ENCODE measurements around the gene LMOD3.
A peak's percentile ranks its signal among the peaks of the same experiment; 100 is the strongest.

LMOD3 gene

GRCh38 chr3:69121950-69122349 is 445 bp downstream of the LMOD3 start:
- no peak for DNase-seq (ENCODE audit: low read depth)

DNA sequence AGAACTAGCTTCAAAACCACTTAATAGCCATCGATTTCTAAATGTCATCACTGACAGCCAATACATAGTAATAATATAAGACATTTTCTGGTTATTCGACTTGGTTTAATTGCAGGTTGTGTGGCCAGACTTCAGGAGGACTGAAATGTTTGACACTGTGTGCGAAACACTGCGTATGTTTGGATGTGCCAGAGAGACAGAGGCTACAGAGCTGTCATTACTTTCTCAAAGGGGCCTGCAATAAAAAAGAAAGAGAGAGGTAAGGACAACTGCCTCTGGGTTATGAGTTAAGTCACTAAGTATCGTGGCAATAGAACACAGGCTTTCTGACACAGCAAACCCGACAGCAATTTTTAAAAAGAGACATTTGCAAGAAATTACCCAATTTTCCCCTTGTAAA is 882 bp downstream of the LMOD3 start:
- no peak for DNase-seq (ENCODE audit: low read depth)

DNA sequence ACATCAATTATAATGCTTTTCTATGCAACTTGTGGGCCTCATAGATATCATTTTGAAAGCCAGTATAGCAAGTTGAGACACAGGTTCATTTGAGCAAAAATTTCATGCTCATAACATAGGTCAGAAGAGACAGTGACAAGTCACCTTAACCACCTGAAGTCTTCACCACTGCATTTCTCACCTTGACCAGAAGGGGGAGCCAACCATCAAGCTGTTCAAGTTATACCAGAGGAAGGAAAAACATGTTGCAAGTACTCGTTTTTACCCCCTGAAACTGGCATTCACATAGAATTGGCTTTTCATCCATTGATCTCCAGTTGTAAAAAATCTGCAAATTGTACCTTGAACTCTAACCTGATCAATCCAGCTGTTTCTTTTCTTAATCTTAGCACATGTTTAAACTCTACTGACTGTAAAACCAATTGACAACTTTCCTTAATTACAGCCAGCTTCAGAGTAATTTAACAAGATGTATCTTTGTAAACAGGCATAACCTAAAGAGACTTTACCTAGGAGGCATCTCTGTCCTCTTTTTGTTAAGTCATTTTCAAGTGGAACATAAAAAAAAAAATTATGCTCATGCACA is 1.4 kb downstream of the LMOD3 start:
- peak; percentile 43 for DNase-seq (ENCODE audit: low read depth)

DNA sequence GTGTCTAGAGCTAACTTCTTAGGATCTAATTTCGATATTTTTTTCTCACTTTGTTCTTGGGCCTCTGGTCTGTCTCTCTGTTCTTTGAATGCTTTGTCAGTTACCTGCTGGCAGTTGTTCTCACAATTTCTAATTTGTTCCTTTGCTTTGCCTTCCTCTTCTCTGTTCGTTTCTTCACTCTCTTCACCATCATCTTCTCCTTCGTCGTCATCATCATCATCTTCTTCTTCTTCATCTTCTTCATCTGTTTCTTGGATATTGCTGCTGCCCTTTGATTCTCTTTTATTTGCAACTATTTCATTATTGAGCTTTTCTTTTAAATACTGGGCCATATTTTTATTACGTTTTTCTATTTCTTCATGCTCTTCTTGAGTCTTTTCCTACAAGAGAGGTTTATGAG is 2.7 kb downstream of the LMOD3 start:
- no peak for DNase-seq (ENCODE audit: low read depth)

GRCh38 chr3:69119138-69119537 is 3.3 kb downstream of the LMOD3 start:
- DNase-seq (ENCODE audit: low read depth): no peak

GRCh38 chr3:69118555-69118954 is 3.8 kb downstream of the LMOD3 start:
- no peak for DNase-seq (ENCODE audit: low read depth)

DNA sequence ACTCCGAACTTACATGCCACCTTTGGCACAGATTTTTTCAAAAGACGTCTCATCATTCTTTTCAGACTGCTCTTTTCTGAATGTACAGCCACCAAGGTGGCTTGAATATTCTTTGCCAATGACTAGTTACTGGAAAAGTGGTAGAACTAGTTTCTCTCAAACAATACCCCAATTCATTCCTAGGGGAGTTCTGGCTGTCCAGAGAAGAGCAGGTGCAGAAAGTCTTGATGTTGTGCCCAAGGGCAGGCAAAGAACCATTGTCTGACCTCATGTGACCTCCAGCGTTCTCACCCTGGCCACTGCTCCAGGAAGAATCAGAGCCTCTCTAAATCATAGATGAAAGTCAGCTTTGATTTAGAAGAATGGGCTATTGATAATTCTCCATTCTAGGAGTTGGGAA is 5.5 kb downstream of the LMOD3 start:
- DNase-seq (ENCODE audit: low read depth): no peak

DNA sequence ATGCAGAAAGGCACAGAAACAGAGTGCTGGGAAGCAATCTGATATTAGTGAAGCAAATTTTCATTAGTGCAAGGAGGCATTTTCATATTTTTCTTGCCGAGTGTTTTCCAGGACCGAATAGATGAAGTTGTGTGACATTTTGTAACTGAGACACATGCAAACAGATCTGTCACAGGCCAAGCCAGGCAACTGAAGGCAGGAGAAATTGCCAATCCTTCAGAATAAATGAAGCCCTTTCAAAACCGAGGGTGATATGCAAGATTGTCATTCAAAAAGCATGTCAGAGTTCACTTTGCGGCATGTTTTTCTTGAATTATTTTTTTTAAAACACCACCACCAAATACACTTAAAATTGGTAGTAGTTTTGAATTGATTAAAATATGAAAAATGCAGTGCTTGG is 6.2 kb downstream of the LMOD3 start:
- no peak for DNase-seq (ENCODE audit: low read depth)

- no peak for DNase-seq (ENCODE audit: low read depth)
Observed at GRCh38 chr3:69115731-69116130, 6.7 kb downstream of the LMOD3 start.

- no peak for DNase-seq (ENCODE audit: low read depth)
Observed at GRCh38 chr3:69113536-69113935, 8.9 kb downstream of the LMOD3 start.

DNA sequence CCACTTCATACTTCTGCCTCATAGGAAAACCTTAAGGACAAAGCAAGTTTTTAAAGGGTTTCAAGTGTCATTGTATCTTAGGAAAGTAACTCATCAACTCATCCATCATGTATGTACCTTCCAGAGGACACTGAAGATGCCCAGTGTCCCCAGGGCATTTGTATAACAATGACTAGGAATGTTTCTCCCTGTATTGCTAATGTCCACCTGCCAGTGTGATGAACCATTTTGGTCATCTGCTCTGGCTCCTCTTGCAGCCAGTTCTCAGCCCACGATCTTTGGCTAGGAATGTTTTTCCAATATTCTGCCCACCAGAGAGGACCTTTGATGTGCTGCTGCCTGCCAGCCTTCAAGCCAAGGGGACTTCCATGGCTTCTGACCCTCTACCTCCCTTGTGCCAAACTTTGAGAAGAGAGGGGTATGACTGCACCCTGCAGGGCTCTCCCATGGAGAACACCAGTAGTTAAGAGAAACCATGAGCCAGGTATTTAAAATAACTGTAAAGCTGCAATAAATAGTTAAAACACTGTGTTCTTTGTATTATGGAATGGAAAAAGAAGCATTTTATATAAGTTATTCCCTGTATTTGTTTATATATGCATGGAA is 11.4 kb downstream of the LMOD3 start:
- DNase-seq (ENCODE audit: low read depth): no peak

- no peak for DNase-seq (ENCODE audit: low read depth)
Observed at GRCh38 chr3:69108811-69109210, 13.6 kb downstream of the LMOD3 start.

- no peak for DNase-seq (ENCODE audit: low read depth)
Observed at GRCh38 chr3:69107841-69108240, 14.6 kb downstream of the LMOD3 start.

DNA sequence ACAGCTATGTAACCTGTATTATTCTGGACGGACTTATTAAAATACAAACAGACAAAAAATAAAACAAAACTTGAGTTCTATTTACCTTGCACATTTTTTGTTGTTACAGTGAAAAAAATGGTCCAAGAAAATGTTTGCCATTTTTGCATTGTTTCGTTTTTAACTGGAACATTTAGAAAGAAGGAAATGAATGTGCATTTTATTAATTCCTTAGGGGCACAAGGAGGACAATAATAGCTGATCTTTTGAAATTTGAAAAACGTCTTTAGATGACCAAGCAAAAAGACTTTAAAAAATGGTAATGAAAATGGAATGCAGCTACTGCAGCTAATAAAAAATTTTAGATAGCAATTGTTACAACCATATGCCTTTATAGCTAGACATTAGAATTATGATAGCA is 17.1 kb downstream of the LMOD3 start:
- no peak for DNase-seq (ENCODE audit: low read depth)

DNA sequence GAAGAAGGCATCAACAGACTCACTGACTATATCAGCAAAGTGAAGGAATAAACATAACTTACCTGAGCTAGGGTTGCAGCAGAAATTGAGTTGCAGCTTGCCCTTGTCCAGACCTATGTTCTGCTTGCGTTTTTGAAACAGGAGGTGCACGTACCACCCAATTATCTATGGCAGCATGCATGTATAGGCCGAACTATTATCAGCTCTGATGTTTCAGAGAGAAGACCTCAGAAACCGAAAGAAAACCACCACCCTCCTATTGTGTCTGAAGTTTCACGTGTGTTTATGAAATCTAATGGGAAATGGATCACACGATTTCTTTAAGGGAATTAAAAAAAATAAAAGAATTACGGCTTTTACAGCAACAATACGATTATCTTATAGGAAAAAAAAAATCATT is 17.8 kb downstream of the LMOD3 start:
- no peak for DNase-seq (ENCODE audit: low read depth)

DNA sequence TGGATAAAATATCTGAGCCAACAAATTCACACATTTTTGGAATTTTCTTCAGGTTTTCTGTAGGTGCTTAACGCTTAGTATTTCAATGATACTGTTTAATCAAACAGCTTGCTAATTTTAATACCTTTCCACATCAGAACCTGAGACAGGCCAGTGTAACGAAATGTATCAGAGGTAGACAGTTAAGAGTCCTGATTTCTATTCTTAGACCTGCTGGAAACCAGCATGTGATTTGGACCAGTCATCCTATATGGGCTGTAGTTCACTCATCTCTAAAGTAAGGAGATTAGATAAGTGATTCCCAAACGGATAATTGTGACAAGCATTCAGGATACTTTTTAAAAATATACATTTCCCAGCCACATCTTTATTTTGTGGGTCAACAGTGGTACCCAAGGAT is 19.3 kb downstream of the LMOD3 start:
- no peak for DNase-seq (ENCODE audit: low read depth)

DNA sequence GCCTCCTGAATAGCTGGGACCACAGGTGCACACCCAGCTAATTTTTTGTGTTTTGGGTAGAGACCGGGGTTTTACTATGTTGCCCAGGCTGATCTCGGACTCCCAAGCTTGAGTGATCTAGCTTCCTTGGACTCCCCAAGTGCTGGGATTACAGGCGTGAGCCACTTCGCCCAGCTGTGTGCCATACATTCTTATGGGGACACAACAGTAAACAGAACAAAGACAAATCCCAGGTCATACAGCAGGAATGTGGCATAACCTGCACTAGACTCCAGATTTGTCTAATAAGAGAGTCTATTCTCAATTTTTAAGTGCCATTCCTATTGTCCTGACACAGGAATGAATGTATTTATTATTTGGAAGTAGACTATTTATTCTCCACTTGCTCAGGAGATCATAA is 20.0 kb downstream of the LMOD3 start:
- DNase-seq (ENCODE audit: low read depth): no peak

DNA sequence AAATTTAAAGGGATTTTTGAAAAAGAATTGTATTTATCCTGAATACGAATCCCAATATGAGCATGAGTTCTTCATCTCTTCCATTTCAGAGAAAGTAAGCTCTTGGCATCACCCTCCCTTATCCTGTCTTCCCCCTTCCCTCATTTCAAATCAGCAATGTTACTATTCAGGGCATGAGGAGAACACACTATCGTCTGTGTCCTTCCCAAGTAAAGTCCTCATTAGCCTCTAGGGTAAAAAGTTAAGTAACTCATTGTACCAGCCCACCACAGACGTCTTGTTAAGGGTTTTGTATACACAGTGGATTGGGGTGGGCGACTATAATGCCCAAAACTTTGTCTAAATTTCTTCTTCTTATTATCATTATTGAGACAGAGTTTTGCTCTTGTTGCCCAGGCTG is 22.8 kb downstream of the LMOD3 start:
- DNase-seq (ENCODE audit: low read depth): no peak

DNA sequence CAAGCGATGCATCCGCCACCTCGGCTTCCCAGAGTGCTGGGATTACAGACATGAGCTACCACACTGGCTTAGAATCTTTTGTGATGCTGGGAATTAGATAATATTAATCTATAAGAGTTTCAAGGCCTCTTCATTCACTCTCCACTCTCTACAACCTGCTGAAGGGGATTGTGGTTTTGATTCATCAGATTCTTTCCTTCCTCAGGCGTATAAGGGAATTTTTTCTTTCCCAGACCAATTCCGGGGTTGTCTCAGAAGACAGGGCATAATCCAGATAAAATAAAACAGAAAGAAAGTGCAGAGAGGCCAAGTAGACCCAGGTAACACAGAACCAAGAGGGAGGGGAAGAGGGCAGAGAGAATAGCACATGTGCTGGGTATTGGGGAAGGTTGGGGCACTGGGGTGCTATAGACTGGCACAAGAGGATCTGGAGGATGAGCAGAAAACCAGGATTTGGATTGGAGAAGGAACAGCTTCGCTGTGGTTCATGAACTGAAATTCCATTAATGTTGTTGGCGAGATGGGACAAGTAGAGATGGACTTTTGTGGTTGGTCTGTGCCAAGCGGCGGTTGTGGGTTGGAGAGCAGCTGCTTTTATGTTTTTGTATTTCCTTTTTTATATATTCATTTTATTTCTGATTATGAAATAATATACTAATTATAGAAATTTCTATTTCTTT is 24.8 kb downstream of the LMOD3 start:
- no peak for DNase-seq (ENCODE audit: low read depth)

- no peak for DNase-seq (ENCODE audit: low read depth)
Observed at GRCh38 chr3:69096299-69096698, 26.1 kb downstream of the LMOD3 start.

DNA sequence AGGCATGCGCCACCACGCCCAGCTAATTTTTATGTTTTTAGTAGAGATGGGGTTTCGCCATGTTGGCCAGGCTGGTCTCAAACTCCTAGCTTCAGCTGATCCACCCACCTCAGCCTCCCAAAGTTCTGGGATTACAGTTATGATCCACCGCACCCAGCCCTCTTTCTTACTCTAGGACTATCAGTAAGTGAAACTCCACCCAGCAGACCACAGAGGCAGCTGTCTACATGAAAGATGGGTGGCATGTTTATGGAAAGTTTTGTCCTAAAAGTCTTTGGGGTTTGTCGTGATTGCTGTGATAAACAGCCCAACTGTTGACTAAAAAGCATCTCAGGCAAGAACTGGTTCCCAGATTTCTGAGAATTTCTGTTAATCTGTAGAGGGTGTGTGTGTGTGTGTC is 26.8 kb downstream of the LMOD3 start:
- DNase-seq (ENCODE audit: low read depth): no peak

DNA sequence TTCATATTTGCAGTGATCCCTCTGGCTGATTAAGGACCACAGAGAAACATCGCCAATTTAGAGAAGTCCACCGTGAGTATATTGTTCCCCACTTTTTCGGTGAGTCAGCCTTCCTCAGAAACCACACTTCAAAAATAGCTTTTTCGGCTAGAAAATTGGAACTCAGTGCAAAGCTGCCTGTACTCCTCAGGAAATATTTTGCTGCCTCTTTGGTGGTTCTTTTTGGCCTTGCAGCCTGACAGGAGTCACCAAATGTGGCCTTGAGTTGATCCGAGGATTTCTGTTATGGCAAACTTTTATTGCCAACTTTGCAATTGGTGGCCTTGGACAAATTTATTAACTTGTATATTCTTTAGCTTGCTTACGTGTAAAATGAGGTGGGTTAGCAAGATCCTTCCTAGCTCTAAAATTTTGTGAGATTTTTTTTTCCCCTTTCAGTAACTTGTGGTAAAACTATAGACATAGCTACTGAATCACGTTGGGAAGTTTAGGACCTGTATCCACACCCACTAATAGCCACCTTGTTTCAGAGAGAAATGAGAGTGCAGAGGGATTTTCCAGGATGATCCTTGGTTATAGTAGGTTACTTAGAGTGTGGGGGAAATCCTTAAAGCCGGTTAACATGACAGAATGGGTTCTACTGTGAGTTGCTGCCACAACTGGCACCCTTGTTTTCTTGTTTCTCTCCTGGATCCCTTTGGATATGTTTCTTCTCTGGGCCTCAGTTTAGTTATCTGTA is 27.8 kb downstream of the LMOD3 start:
- no peak for DNase-seq (ENCODE audit: low read depth)

DNA sequence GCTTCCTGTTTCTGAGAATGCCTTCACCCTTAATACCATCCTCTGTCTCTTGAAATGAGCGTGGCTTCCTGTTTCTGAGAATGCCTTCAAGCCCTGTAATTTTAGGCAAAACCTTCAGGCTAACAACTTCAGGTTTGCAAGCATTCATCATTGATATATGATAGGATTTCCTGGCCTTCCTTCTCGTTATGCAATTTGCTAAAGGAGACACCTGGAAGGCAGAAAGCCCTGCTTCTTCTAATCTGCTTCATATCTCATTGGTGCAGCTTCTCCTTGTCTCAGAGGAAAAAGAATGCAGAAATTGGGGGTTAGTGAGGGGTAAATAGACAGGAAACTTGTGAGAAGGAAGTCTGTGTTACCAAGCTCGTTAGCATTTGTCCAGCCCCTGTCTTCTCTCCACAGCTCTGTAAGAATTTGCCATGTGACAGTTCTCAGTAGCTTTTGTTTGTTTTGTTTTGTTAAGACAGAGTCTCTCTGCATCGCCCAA is 30.3 kb downstream of the LMOD3 start:
- DNase-seq (ENCODE audit: low read depth): no peak
